Thyroid gland (tissue), 4 donors: Measurements from ENCODE around the gene TFDP2.
A peak's percentile ranks its signal among the peaks of the same experiment; 100 is the strongest.

ENCODE experiments used
- POLR2A ChIP-seq, 2 donors: fragments of 450-650 bp; IDR thresholded peaks; one replicate each; pipeline ENCODE4 v1.6.1; 2017; ENCODE audit warnings: antibody characterized with exemption in 2 of 2, mild to moderate bottlenecking in 2 of 2, moderate library complexity in 1 of 2
- TF ChIP-seq, protein P1 (sequence below), 6 experiments: fragments of 200-600 bp in 3 of 6; fragments of 450-650 bp in 3 of 6; sonication (generic) in 3 of 6; IDR thresholded peaks; one replicate each; pipeline ENCODE4 v1.5.1; 2016 to 2019; ENCODE audit warnings: antibody characterized with exemption in 6 of 6, mild to moderate bottlenecking in 2 of 6, inconsistent platforms in 1 of 6, moderate library complexity in 1 of 6

DNA sequence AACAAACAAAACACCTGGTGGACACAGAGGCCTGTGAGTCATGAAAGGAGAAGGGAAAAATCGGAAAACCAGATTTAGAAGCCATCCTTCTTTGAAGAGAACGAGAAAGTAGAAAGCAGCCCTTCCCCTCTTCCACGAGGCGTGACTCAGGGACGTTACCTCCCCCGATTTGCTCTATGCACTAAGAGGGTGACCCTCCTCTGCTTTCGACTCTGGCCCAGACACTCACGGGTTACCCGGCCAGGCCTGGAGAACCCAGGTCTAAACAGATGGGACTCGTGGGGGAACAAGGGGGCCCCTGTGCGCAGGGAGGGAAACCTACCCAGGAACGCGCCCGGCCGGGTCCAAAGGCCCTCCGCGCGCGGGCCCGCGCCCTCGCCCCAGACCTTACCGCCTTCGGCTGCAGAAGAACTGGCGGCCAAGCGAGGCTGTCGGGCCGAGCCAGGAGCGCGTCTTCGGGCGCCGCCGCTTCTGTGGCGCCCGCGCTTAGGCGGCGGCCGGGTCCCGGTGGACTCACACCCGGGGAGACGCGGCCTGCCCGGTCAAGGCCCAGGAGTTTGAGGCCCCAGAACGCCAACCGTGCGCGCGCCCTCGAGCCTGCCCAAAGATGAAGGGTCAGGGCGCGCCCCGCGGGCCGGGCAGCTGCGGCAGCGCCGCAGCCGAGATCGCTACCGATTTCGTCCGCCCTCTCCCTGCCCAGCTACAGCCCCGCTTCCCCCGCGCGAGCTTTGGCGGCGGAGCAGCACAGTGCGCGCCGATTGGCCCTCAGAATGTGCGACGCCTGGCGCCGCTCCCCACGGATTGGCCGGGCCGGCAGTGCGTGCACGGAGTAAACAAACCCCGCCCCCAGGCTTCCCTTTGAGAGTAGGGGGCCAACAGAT is at the start of gene TFDP2:
- TF ChIP-seq POLR2A (IDR thresholded peaks at IDR 0.05), result peak in 1 of 2 donors; percentile 87
- TF ChIP-seq, protein P1, sequence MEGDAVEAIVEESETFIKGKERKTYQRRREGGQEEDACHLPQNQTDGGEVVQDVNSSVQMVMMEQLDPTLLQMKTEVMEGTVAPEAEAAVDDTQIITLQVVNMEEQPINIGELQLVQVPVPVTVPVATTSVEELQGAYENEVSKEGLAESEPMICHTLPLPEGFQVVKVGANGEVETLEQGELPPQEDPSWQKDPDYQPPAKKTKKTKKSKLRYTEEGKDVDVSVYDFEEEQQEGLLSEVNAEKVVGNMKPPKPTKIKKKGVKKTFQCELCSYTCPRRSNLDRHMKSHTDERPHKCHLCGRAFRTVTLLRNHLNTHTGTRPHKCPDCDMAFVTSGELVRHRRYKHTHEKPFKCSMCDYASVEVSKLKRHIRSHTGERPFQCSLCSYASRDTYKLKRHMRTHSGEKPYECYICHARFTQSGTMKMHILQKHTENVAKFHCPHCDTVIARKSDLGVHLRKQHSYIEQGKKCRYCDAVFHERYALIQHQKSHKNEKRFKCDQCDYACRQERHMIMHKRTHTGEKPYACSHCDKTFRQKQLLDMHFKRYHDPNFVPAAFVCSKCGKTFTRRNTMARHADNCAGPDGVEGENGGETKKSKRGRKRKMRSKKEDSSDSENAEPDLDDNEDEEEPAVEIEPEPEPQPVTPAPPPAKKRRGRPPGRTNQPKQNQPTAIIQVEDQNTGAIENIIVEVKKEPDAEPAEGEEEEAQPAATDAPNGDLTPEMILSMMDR (IDR thresholded peaks at IDR 0.05), result no peak
